GM12872 (cell line): ENCODE measurements around the gene NSF.

Experiments
- TF ChIP-seq, protein P1 (sequence below): IDR thresholded peaks from 3 replicates; pipeline ENCODE4 v1.5.1; 2011; ENCODE audit warnings: low read depth, mild to moderate bottlenecking, low read length, moderate library complexity; ENCODE audit not compliant: insufficient read depth

Gene NSF

DNA sequence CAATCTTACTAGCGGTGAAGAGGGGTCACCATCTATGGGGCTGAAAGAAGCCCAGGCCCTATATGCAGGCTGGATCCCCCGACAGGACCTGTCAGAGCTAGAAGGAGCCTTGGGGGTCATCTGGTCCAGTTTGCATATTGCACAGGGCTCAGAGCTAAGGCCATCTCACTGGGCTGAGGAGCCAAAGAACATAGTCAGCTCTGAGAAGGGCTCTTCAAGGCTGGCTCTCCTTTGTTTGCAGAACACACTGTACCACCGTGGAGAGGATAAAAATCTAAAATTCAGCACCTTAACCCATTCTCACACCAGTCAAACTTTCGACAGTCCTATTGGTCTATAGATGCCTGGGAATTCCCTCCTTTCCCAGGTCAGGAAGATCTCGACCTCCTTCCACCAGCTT is 203.8 kb downstream of the NSF start:
- TF ChIP-seq, protein P1, sequence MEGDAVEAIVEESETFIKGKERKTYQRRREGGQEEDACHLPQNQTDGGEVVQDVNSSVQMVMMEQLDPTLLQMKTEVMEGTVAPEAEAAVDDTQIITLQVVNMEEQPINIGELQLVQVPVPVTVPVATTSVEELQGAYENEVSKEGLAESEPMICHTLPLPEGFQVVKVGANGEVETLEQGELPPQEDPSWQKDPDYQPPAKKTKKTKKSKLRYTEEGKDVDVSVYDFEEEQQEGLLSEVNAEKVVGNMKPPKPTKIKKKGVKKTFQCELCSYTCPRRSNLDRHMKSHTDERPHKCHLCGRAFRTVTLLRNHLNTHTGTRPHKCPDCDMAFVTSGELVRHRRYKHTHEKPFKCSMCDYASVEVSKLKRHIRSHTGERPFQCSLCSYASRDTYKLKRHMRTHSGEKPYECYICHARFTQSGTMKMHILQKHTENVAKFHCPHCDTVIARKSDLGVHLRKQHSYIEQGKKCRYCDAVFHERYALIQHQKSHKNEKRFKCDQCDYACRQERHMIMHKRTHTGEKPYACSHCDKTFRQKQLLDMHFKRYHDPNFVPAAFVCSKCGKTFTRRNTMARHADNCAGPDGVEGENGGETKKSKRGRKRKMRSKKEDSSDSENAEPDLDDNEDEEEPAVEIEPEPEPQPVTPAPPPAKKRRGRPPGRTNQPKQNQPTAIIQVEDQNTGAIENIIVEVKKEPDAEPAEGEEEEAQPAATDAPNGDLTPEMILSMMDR = no peak

DNA sequence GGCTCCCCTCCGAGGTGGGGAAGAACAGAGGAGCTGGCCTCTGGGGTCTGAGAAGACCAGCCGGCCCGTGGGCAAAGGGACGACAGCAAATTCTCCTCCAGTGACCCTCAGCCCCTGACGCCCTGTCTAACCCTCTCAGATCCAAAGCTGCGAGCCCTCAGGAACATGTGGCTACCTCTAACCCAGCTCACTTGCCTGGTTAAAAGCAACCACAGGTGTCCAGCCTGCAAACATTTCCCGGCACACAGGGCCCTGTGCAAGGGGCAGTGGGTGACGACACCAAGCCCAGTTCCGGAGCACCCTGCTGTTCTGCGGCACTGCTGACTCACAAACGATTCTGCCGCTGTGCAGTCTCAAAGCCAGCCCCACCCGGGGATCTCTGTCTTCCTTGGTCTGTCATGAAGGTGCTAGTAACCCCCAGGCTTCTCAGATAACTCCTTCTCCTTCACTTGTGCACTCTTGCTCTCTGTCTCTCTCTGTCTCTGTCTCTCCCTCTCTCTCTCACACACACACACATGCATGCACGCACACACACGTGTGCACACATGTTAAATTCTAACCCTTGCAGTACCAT is 205.0 kb downstream of the NSF start:
- TF ChIP-seq, protein P1 = no peak

DNA sequence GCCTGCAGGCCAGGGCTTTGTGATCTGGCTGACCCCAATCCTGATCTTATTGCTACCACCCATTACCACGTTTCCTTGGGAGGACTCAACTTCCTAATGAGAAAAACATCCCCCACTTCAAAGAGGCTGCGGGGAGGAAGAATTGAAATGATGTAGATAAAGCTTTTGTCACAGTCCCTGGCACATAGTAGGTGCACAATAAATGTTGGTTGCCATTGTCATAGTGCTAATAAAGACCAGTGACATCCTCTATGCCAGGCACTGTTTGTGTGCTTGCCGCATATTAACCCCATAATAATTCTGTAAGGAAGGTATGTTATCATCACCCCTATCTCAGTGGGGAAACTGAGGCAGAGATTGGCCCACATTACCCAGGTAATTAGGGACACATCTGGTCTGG is 205.6 kb downstream of the NSF start:
- TF ChIP-seq, protein P1 = no peak

DNA sequence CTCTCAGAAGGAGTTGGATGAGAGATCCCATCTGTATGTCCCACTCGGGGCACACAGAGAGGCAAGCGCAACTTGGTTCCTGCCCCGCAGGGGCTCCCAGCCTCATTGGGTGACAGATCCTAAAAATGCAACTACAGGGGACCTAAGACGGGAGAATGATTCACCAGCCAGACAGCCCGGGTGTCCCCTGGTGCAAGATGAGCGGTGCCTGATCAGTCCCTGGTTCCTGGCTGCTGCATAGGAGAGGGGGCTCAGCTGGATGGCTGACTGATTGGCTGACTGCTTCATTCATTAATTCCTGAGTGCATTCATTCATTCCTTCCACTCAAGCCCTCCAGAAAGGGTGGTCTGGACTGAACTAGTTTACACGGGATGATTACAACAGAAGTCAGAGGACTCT is 206.1 kb downstream of the NSF start:
- TF ChIP-seq, protein P1 = no peak

DNA sequence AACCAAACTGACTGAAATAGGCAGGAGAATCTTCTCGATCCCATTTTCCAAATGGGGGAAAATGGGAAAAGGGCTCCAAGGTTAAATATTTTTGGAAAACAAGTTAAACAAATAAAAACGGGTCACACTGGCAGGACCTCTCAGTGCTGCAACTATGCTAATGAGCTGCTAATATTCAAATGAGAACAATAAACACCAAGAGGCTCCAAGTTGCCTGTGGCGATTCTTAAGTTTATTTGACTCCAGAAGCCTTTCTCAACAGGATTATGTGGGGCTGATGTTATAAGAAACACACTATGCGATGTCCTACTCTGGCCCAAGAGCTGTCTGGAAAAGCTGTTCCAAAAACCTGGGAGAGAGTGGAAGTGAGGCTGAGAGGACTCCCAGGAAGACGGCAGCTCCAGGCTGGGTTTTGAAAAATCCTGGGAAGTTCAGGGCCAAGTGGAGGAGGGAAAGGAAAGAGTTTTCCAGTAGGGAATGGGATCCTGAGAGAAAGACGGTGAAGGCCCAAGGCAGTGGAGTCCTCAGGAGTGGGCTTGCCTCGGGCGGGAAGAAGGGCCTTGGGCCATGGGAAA is 206.6 kb downstream of the NSF start:
- TF ChIP-seq, protein P1 = no peak

DNA sequence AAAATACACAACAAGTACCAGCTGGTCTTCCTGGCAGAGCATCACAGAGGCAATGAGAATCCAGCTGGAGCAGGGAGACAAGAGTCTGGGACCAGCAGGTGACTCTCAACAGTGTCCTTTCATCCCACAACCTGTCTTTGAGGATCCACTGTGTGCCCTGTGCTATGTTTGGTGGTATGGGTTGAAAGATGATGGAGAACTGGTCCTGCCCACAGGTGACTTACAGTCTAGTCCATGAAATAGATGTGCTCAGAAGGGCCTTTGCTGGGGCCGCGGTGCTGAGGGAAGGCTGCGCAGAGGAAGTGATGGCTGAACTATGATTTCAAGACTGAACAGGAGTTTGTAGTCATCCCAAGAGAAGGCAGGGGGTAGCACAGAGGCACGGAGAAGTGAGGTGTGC is 210.1 kb downstream of the NSF start:
- TF ChIP-seq, protein P1 = no peak

DNA sequence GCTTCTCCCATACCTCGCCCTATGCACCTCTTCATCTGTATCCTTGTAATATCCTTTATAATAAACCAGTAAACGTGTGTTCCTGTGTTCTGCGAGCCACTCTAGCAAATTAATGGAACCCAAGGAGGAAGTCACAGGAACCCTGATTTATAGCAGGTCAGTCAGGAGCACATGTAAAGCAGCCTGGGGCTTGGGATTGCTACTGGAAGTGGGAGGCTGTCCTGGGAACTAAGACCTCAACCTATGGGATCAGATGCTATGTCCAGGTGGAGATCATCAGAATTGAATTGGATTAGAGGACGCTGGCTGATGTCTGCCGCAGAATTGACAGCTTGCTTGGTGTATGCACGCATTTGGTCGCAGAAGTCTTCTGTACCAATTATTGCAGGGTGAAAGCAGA is 212.3 kb downstream of the NSF start:
- TF ChIP-seq, protein P1 = no peak
